NCI-H1930 (cell line): Measurements from ENCODE around the gene PCDHGA1.
A peak's percentile ranks its signal among the peaks of the same experiment; 100 is the strongest.

ENCODE experiments used
- DNase-seq, 2 experiments: peaks; one replicate each; lab custom pipeline; 2025; lab: John Stamatoyannopoulos, UW

Gene PCDHGA1

DNA sequence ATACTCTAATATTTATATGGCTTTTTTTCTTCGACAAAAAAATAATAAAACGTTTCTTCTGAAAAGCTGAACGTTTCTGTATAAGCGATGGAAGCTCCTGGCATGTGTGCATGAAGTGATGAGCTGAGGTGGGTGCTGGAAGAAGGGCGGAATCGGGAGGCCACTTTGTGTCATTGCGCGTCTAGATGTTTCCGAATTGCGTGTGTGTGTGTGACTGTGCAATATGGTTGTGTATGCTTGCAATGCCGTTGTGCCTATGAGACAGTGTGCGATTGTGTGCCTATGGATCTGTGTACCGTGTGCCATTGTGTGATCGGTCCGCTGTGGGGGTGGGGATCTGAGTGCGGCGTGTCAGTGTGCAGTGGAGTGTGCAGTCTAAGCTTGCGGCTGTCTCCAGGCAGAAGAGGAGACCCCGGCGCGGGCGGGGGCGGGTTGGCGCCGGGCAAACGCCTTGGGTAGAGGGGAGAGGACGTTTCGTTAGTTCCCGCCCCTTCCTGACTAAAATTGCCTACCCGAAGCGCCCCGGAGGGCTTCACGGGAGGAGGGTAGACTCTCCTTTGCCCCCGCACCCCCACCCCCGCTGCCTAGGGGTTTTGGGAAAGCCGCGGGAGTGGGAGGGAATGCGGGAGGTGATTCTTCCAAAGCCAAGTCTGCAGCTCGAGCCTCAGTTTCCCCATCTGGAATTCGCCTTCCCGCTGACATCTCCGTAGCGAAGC lies 182.8 kb downstream of the PCDHGA1 start:
- no peak for DNase-seq

DNA sequence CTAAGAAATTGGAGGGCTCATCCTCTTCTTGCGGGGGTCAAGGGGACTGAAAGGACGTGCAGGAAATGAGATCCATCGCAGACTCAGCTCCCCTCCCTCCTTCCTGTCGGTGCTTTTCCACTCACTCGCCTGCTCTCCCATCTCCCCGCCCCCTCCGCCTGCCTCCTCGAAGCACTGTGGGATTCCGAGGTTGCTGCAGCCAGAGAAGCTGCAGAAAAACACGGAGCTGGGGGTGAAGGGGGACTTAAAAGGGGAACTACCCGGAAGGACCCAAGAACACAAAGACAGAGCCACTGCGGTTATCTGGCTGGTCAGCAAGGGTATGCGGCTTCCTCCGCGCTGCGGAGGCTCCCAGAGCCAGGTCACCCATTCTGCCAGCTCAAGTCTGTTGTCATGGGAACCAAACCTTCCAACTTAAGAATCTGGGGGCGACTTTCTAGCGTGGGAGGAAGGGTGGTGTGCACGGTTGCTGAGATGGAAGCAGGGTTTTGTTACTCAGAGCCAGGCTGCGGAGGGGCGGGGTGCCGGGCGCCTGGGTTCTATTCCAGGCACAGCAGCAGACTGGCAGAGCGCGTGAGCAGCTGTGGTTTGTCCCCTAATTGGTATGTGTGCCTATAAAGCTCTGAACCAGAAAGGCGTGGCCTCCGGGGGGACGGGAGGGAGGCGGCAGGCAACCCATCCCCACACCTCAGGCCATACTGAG lies 183.5 kb downstream of the PCDHGA1 start:
- DNase-seq = no peak

DNA sequence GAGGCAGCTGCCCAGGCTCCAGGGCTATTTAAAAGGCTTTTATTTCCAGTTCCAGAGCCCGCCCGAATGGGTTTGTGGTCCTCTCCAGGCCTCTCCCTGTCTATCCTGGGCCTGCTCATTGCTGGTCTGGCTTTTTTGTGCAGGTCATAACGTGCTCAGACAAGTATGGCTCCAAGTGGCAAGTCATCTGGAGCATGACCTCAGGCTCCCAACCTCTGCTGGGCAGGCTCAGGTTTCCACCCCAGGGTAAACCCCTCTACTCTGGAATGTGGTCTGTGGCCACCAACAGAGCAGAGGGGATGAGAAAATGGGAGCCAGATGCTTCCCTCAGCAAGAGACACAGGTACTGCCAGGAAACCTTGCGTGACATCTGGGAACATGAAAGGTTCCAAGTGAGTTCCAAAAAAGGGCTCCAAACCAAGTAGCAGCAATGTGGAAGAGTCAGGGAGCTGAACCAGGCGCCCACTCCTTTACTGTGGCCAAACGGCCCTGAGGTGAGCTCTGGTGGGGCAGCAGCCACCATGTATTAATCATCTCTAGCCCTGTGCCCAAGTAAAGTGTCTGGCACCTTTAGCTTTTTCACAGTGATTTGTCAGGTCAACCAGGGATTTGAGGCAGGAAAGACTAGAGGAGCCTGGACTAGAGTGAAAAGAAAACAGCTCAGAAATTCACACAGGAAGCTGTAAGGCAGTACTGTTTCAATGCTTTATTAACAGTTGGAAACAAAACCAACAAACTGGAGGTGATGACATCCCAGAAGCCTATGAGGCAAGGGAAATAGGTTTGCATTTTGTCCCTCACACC lies 184.2 kb downstream of the PCDHGA1 start:
- no peak for DNase-seq

DNA sequence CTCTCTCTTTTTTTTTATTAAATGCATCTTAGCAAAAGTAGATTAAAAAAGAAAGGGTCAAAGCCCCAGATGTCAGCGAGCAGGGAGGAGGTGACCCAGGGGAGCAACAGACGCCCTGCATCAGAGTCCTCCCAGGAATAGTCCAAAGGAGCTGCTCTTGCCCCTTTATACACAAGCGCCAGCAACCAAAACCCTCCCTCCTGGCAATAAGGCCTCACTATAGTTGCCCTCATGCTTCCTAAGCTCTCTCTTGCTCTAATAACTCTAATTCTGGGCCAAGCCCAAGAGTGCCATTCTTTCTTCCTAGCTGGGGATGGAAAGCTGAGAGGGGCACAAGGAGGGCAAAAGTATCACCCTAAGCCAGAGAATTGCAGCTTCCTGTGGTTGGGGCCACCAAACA lies 184.8 kb downstream of the PCDHGA1 start:
- no peak for DNase-seq

DNA sequence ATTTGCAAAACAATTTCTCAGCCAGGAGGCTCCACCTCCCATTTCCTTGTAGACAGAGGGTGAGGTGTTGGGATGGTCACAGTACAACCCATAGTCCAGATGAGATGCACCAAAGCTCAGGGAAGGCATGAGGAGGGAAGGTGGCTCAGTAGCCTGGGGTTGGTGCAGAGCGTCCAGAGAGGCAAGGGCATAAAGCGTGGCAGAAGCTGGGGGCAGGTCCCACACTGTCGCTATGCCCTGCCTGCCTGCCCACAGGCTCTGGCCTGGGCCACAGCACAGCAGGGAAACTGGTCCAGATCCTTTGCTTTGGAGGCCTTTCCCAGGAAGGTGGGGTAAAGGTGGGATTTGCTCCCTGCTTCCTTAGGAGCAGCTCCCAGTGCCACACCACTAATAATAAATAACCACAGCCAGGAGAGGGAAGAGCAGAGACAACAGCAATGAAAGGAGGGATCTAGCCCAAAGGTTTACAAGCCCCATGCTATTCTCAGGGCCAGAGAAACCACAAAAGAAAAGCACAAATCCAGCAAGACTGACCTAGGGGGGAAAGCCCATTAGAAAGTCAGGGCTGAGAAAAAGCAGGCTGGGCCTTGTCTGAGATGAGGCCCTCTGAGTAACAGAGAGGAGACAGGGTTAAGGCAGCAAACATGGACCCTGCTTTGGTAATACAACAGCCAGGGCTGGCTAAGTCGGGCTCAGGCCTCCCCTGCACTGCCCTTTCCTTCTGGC lies 185.8 kb downstream of the PCDHGA1 start:
- DNase-seq = no peak

DNA sequence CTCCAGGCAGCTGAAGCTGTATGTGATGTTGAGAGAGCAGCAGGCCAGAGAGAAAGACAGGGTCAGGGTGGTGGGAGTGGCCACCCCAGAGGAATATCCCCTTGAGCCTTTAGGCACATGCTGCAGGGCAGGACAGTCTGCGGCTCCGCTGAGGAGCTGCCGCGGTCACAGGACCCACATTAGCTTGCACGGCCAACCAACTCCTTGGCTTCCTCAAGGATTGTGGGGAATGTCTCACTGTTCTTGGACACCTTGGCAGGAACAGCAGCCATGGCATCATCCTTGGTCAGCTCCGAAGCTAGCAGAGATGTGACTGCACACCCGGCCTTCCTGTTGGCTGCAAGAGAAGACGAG lies 186.3 kb downstream of the PCDHGA1 start:
- no peak for DNase-seq

DNA sequence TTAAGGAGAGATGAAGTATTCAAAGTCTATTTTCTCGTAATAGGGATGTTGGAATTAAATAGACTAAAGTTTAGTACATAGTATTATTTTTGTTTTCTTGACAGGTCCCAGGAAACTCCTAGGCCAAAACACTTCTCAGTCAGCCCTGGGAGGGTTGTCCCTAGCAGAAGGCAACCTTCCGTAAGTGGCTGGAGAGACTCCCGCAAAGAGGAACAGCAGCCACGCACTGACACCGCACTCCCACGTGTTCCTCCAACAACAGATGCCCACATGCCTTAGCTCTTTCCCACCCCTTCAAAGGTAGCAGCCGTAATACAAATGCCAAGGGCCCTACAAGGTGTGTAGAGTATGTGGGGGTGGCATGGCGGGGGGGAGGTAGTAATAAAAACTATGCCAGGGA lies 187.0 kb downstream of the PCDHGA1 start:
- no peak for DNase-seq

DNA sequence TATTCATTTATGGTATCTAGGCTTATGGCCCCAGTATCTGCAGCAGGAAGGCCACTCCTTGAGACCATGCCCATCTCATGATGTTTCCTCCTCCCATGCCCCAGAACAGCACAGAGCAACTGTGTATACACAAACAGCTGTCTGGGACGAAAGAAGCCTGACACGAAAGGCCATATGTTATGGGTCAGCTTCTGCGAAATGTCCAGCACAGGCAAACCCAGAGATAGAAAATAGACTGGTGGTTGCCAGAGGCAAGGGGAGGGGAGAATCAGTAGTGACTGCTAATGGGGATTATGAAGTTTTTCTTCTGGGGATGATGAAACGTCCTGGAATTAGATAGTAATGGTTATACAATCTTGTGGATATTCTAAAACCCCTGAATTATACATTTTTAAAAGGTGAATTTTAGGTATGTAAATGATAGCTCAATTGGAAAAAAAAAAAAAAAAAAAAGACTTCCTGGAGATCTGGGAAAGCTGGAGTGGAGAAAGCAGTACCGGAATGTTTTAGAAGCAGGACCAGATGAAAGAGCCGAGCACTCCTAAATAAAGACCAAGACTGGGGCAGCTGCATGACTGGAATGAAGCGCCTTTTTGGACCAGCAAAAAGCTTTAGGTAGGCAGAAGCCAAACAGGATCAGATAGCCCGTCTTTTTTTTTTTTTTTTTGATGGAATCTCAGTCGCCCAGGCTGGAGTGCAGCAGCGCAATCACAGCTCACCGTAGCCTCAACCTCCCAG lies 187.7 kb downstream of the PCDHGA1 start:
- no peak for DNase-seq

DNA sequence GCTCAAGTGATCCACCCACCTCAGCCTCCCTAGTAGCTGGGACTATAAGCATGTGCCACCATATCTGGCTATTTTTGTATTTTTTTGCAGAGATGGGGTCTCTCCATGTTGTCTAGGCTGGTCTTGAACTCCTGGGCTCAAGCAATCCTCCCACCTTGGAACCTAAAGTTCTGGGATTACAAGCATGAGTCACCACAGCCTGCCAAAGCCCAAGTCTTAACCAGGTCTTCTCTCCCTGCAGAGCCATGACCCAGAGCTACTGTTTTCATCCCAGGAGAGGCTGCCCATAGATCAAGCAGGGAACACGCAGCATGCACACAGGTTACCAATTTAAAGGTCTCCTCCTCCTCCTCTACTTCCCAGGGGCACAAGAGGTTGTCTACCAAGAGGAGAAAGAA lies 188.3 kb downstream of the PCDHGA1 start:
- no peak for DNase-seq

DNA sequence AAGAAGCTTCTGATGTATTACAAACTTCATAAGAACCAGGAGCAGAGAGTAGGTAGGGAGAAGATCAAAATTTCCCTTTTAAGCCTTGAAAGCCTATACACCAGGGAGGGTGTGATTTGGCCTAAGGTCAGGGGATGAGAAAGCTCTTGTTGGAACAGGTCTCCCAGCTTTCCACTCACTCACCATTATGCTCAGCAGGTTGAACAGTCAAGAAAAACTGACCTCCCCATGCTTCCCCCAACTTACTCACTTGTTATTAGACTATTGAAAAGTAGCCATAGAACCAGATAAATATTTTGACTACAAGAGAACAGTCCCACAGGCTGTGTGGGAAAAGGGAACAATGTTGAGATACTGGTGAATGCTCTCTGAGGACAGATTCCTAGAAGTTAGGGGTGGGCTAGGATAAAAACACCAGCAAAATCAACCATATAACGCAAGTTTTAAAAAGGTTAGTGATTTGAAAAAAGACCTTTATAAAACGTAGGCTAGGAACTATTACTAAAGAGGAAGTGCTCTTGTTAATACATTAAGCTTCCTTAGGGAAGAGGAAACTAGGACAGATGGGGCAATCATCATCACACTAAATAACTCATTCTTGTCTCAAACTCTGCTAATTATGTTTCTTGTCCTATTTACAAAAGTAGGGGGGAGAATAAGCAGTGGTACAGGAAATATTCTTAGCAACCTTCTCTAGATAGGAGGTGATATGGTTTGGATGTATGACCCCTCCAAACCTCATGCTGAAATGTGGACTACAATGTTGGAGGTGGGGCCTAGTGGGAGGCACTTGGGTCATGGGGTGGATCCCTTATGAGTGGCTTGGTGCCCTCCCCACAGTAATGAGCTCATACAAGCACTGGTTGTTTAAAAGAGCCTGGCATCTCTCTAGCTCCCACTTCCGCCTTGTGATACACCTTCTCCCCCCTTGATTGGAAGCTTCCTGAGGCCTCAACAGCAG lies 189.6 kb downstream of the PCDHGA1 start:
- DNase-seq = no peak

DNA sequence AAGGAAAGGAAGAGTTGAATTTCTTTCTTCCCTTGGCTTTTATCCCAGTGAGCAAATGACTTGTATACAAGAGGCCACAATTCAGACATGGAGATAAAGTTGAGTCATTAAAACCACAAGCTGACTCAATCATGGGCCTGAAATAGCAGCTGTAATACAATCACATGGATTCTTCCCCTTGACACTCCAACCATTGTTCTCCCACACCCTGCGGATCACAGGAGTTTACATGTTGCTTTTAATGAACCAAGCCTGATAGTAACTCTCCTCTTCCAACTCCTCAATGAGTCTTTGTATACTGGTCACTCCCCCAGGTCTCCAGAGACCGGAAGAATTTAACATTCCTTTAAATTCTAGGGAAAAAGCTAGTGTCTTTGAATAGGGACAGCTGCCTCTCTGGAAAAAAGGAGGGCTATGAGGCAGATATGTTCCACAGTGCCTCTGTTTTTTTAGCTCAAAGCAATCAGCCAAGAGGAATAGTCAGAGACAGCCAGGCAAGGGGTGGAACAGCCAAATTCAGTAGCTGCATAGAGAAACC lies 191.0 kb downstream of the PCDHGA1 start:
- DNase-seq = no peak

DNA sequence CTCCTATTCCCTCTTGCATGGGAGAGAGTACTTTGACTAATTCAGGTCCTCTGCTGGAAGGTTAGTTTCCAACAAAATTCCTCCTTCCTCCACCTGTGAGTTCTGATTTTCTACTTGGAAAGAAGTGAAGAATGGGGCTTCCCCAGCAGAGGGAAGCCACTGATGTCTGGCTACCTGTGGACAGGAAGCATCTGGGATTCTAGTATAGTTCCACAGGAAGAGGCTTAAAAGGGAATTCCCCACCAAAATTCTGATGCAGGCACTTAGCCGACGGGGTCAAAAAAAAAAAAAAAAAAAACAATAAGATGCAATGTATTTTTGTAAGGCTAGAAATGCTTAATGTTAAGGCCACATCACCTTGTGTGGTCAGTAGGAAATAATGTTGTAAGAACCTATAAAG lies 192.0 kb downstream of the PCDHGA1 start:
- no peak for DNase-seq

DNA sequence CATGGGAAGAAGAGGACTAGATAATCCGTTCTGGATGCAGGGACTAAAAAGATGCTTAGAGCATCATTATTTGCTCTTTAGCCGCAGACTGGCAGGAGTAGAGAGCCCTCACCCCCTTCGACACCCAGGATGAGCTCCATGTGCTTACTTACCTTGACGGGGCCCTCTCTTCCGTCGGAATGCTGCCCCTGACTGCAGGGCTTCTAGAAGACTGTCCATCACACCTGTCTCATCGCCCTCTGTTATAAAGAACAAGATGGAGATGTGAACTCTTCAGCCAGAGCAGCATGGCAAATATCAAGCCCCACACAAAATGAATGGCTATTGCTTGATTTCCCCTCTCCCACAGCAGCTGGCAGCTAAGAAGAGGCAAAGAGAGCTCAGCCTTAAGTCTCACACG lies 193.7 kb downstream of the PCDHGA1 start:
- no peak for DNase-seq

DNA sequence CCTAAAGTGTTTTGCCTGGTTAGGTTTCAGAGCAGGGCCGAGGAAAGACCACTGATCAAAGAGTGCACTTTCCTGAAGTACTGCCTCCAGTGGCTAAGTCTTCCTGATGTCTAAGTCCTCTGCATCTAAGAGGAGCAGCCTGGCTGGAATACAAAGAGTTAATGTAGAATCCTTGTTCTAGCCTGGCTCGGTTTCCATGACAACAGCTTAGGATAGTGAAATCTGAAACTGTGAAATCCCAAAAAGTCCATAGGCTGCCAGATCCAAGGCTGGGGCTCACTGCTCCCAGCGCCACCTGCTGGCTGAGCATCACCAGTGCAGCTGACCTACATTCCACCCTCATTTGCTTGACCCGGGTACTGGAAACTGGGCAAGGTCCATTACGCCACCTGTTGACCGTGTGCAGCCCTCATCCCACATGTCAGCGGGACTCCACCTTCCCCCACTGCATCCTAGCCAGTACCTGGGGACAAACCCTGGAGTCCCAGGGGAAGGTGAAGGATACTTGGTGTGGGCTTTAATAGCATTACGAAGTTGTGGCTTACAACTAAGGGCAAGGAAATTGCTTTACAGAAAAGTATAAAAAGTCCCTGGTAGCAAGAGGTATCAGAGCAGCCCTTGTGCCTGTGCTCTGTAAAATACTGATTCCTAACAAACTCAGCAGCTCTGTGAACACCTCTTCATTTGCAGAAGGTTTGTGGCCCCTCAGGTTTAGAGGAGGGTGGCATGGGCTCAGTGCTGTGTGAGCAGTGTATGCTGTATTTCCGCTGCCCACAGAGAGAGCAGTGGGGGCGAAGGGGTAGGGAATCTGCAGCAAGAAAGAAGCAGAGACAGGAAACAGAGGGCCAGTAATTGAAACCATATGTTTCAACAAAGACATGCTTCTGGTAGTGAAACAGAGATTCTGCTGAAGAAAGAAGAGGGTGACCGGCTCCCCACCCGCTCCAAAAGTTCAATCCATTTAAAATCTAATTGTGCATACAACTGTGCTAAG lies 194.6 kb downstream of the PCDHGA1 start:
- DNase-seq = peak; percentile 38 to 52

DNA sequence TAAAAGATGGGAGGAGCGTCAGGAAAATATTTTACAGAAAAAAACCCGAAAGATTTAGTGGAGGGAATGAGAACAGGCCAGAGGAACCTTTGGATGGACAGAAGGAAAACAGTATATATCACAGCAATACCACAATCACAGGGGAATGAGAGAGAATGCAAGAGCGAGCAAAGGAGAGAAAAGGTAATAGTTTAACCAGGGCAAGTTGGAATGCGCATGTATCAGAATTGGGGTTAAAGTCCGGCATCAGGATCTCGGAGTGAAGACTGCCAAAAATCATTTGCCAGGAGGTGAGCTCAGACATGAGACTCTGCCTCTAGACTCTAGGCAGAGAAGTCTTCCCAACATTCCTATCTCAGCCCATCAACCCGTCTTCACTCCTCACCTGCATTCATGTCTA lies 195.3 kb downstream of the PCDHGA1 start:
- DNase-seq = no peak

DNA sequence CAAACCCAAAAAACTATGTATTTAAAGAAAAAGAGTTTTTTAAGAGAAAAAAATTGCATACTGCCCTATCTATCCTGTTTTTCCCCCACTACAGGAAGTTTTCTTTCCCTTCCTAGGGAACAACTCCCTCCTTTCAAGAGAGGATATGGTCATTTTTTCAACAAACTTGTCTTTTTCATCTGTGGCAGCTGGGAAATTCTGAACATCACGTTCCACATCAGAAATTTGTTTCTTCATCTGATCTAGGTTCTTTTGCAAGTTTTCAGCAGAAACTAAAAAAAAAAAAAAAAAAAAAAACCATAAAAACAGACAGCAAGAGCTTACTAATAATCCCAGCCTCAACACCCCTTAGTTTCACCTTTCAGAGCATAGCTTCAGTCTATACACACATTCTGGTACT lies 197.1 kb downstream of the PCDHGA1 start:
- no peak for DNase-seq

DNA sequence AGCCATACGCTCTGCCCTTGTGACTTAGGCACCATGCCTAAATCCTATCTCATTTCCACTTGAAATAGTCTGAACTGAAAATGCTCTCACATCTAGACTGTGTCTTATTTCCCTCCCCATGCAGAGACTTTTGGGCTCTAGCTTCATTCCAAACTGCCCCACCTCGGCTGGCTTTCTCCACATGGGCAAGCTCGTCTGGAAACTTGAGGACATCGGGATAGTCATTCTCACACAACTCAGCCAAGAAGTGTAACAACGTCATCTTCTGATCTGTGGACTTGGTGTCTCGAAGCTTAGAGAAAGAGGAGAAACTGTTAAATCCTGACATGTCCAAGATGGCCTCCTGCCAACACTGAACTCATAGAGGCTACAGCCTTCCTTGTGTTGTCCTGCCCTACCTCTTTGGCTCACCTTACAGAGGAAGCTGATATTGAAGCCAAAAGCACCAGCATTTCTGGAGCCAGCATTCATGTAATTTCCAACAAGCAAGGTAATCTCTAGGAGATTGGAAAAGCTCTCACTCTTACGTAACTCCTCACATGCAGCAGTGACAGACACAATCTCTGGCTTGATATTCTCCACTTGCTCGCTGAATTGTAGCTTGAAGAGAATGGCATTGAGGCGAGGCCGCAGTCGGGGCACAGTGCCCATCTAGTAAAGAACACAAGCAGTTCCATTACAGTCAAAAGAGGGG lies 198.1 kb downstream of the PCDHGA1 start:
- no peak for DNase-seq

DNA sequence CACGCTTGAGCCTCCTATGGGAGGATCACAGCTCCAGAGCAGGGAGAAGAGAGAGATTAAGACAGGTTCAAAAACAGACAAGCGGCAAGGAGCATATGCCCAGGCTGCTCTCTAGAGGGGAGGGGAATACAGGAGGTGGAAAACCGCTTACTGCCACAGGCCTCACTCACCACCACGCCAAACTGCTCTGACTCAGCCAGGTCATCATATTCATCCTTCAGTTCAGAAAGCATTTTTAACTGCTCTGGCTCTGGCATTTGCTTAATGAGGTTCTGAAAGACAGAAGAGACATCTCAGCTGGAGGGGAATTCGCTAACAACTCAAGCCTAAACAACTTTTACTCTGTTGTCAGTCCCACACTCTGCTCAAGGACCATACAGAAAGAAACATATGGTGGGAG lies 198.7 kb downstream of the PCDHGA1 start:
- DNase-seq = no peak
